GM23338 (cell line): ENCODE measurements around the gene CDKN2AIP. TPM values are rescaled to one million over a fixed set of nuclear protein-coding genes. Genes with fewer than 3 reads are reported as not detected.

Source experiments
- ATAC-seq: fragments of 200-7000 bp; cut with Tn5 transposase; 3 replicates; pipeline ENCODE4 v1.9.1; 2020
- DNase-seq: peaks from one replicate; pipeline ENCODE4 v3.0.0-alpha.2; 2015; ENCODE audit warnings: low spot score
- H2AFZ ChIP-seq: fragments of 200-600 bp; sonication (generic); 2 replicates; pipeline ENCODE4 v1.8.0; 2016; ENCODE audit warnings: antibody characterized with exemption, mild to moderate bottlenecking, moderate library complexity
- H3F3A ChIP-seq: fragments of 200-600 bp; sonication (generic); replicated peaks from 2 replicates; pipeline ENCODE4 v1.8.0; 2017; ENCODE audit warnings: antibody characterized with exemption, mixed run types, low read depth
- H3K27ac ChIP-seq: fragments of 200-600 bp; sonication (generic); 2 replicates; pipeline ENCODE4 v1.6.1; 2016; ENCODE audit warnings: low read depth
- H3K27me3 ChIP-seq: fragments of 200-600 bp; sonication (generic); 2 replicates; pipeline ENCODE4 v1.8.0; 2016; ENCODE audit warnings: mild to moderate bottlenecking, mixed run types, moderate library complexity; ENCODE audit not compliant: insufficient read depth
- H3K36me3 ChIP-seq: fragments of 200-600 bp; sonication (generic); 2 replicates; pipeline ENCODE4 v1.8.0; 2016; ENCODE audit warnings: mild to moderate bottlenecking; ENCODE audit not compliant: insufficient read depth
- H3K4me1 ChIP-seq: fragments of 200-600 bp; sonication (generic); 2 replicates; pipeline ENCODE4 v1.8.0; 2016; ENCODE audit warnings: mild to moderate bottlenecking, moderate library complexity; ENCODE audit not compliant: insufficient read depth
- H3K4me2 ChIP-seq: fragments of 200-600 bp; sonication (generic); 2 replicates; pipeline ENCODE4 v1.7.1; 2017; ENCODE audit warnings: mixed run types
- H3K4me3 ChIP-seq: fragments of 200-600 bp; sonication (generic); 2 replicates; pipeline ENCODE4 v1.6.1; 2016; ENCODE audit warnings: mixed run types
- H3K79me2 ChIP-seq: fragments of 200-600 bp; sonication (generic); replicated peaks from 2 replicates; pipeline ENCODE4 v1.8.0; 2017; ENCODE audit warnings: mild to moderate bottlenecking; ENCODE audit not compliant: insufficient read depth
- H3K9me2 ChIP-seq: fragments of 200-600 bp; sonication (generic); 2 replicates; pipeline ENCODE4 v1.8.0; 2017; ENCODE audit not compliant: insufficient read depth
- H4K20me1 ChIP-seq: fragments of 200-600 bp; sonication (generic); replicated peaks from 2 replicates; pipeline ENCODE4 v1.8.0; 2017; ENCODE audit warnings: mild to moderate bottlenecking; ENCODE audit not compliant: insufficient read depth
- H3K27ac Mint-ChIP-seq: 2 replicates; pipeline ENCODE4 v1.8.0; 2020; ENCODE audit warnings: inconsistent platforms, mild to moderate bottlenecking, moderate library complexity, mixed read lengths
- H3K27me3 Mint-ChIP-seq: 3 replicates; pipeline ENCODE4 v1.8.0; 2022; ENCODE audit warnings: low read depth, mild to moderate bottlenecking, moderate library complexity, mixed read lengths, inconsistent platforms; ENCODE audit not compliant: insufficient read depth, poor library complexity
- H3K36me3 Mint-ChIP-seq: 3 replicates; pipeline ENCODE4 v1.8.0; 2021; ENCODE audit warnings: low read depth, mild to moderate bottlenecking, inconsistent platforms, moderate library complexity, mixed read lengths
- H3K4me1 Mint-ChIP-seq: 3 replicates; pipeline ENCODE4 v1.8.0; 2020; ENCODE audit warnings: mild to moderate bottlenecking, inconsistent platforms, mixed read lengths
- H3K4me3 Mint-ChIP-seq: 3 replicates; pipeline ENCODE4 v1.8.0; 2021; ENCODE audit warnings: moderate library complexity, mild to moderate bottlenecking, inconsistent platforms, mixed read lengths
- H3K9me3 Mint-ChIP-seq: 3 replicates; pipeline ENCODE4 v1.8.0; 2020; ENCODE audit warnings: moderate library complexity, mild to moderate bottlenecking, inconsistent platforms, mixed read lengths
- CREB1 ChIP-seq: fragments of 250-450 bp; sonication (Bioruptor Pico); IDR thresholded peaks from 2 replicates; pipeline ENCODE4 v1.5.0; 2020; ENCODE audit warnings: low read depth, mild to moderate bottlenecking, moderate library complexity
- ETS1 ChIP-seq: IDR thresholded peaks from 2 replicates; pipeline ENCODE4 v1.6.1; 2016; ENCODE audit warnings: antibody characterized with exemption
- EZH2 ChIP-seq: fragments of 200-600 bp; sonication (generic); IDR thresholded peaks from one replicate; pipeline ENCODE4 v1.8.0; 2017; ENCODE audit warnings: antibody characterized with exemption, mild to moderate bottlenecking, low read depth; ENCODE audit not compliant: unreplicated experiment
- EZH2phosphoT487 ChIP-seq: fragments of 200-600 bp; sonication (generic); IDR thresholded peaks from one replicate; pipeline ENCODE4 v1.8.1; 2018; ENCODE audit warnings: antibody characterized with exemption; ENCODE audit not compliant: unreplicated experiment
- JUNB ChIP-seq: IDR thresholded peaks from one replicate; pipeline ENCODE4 v1.6.1; 2016; ENCODE audit warnings: antibody characterized with exemption; ENCODE audit not compliant: unreplicated experiment
- NANOG ChIP-seq: IDR thresholded peaks from 2 replicates; pipeline ENCODE4 v1.6.1; 2016; ENCODE audit warnings: antibody characterized with exemption, borderline replicate concordance
- ZNF331 ChIP-seq: fragments of 250-450 bp; sonication (Bioruptor Pico); IDR thresholded peaks from 2 replicates; pipeline ENCODE4 v1.5.0; 2020; ENCODE audit warnings: low read depth, mild to moderate bottlenecking, moderate library complexity
- ZNF462 ChIP-seq: fragments of 250-450 bp; sonication (Bioruptor Pico); IDR thresholded peaks from 2 replicates; pipeline ENCODE4 v1.5.0; 2020; ENCODE audit warnings: mild to moderate bottlenecking, moderate library complexity
- polyA plus RNA-seq: library from polyadenylated mRNA; unstranded; fragments of >200 nt; fragmentation: Nextera tagmentation; extraction: Ambion mirVana; gene quantifications from 2 replicates; pipeline ENCODE4 v1.2.1, GENCODE V29; 2016
- total RNA-seq: library from RNA; depleted of rRNA; stranded (reverse); fragments of >200 nt; shearing (Covaris generic); gene quantifications from 2 replicates; pipeline ENCODE4 v1.2.3, GENCODE V29; 2014
- TF ChIP-seq, protein P1 (sequence below): IDR thresholded peaks from one replicate; pipeline ENCODE4 v1.6.1; 2018; ENCODE audit warnings: antibody characterized with exemption; ENCODE audit not compliant: unreplicated experiment

Gene CDKN2AIP
- total and polyA plus RNA-seq, 2 experiments from 2014 or later = 15.2 to 27.2 TPM

- Histone ChIP-seq H3K4me3 (no peak overlapping the region), H3K27ac (no peak overlapping the region), H3F3A (no peaks in the 10 kb centered on the region), H2AFZ (peak overlapping the region; percentile 28; the same call in 1 of the 2 replicates), H3K27me3 (peaks cover 5% of the 10 kb centered on the region; the same call in 1 of the 2 replicates), H3K4me2 (no peak overlapping the region), H3K4me1 (peaks cover 7% of the 10 kb centered on the region; the same call in 1 of the 2 replicates), H4K20me1 (no peaks in the 10 kb centered on the region), H3K9me2 (no peaks in the 10 kb centered on the region), H3K36me3 (no peaks in the 10 kb centered on the region), H3K79me2 (no peaks in the 10 kb centered on the region)
- no peak for TF ChIP-seq CREB1 (CRISPR knock-in tag)
- no peak for TF ChIP-seq EZH2phosphoT487
- no peak for TF ChIP-seq ZNF331 (CRISPR knock-in tag)
- TF ChIP-seq, protein P1, sequence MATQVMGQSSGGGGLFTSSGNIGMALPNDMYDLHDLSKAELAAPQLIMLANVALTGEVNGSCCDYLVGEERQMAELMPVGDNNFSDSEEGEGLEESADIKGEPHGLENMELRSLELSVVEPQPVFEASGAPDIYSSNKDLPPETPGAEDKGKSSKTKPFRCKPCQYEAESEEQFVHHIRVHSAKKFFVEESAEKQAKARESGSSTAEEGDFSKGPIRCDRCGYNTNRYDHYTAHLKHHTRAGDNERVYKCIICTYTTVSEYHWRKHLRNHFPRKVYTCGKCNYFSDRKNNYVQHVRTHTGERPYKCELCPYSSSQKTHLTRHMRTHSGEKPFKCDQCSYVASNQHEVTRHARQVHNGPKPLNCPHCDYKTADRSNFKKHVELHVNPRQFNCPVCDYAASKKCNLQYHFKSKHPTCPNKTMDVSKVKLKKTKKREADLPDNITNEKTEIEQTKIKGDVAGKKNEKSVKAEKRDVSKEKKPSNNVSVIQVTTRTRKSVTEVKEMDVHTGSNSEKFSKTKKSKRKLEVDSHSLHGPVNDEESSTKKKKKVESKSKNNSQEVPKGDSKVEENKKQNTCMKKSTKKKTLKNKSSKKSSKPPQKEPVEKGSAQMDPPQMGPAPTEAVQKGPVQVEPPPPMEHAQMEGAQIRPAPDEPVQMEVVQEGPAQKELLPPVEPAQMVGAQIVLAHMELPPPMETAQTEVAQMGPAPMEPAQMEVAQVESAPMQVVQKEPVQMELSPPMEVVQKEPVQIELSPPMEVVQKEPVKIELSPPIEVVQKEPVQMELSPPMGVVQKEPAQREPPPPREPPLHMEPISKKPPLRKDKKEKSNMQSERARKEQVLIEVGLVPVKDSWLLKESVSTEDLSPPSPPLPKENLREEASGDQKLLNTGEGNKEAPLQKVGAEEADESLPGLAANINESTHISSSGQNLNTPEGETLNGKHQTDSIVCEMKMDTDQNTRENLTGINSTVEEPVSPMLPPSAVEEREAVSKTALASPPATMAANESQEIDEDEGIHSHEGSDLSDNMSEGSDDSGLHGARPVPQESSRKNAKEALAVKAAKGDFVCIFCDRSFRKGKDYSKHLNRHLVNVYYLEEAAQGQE = no peak
- TF ChIP-seq ZNF462 = no peak
- TF ChIP-seq EZH2 = no peak
- no peak for TF ChIP-seq NANOG
- no peak for TF ChIP-seq ETS1
- TF ChIP-seq JUNB = no peak
- peaks cover 14% of the 10 kb centered on the region for H3K27me3 Mint-ChIP-seq
- H3K4me1 Mint-ChIP-seq = peaks cover 25% of the 10 kb centered on the region
- H3K9me3 Mint-ChIP-seq = peaks cover 18% of the 10 kb centered on the region
- ATAC-seq (no peak), DNase-seq (no peak)
- peaks cover 10% of the 10 kb centered on the region; the same call in 2 of the 3 replicates for H3K36me3 Mint-ChIP-seq
- no peak overlapping the region for H3K4me3 Mint-ChIP-seq
- no peak overlapping the region for H3K27ac Mint-ChIP-seq
These were observed 7.0 kb upstream of the CDKN2AIP start for GRCh38 chr4:183437452-183437851.
